Spleen (tissue), 7 donors: Measurements from ENCODE around the gene C12orf76.

Experiments used
- CTCF ChIP-seq, 11 experiments: fragments of 200-600 bp in 7 of 11; fragments of 450-650 bp in 4 of 11; sonication (generic) in 4 of 11; IDR thresholded peaks in 8 of 11; conservative IDR thresholded peaks in 3 of 11; 1 replicate in 7 of 11; 2 replicates in 4 of 11; pipeline versions ENCODE4 v1.4.0 to v1.8.0; 2016 to 2021; ENCODE audit warnings: antibody characterized with exemption in 11 of 11, inconsistent platforms in 4 of 11, mild to moderate bottlenecking in 1 of 11
- POLR2AphosphoS5 ChIP-seq, 3 donors: sonication (generic); formaldehyde crosslinking; IDR thresholded peaks; one replicate each; pipeline ENCODE4 v1.5.1; 2017; ENCODE audit warnings: antibody characterized with exemption in 3 of 3
- donor health status: DM: no; HTN: no; CAD: no; lungs with moderate emphysema.
- donor health status: DM: no; HTN: no; CAD: no.
- donor health status: DM: no; HTN: no; CAD: no.

GRCh38 chr12:110035534-110036104 lies 12.7 kb downstream of the C12orf76 start:
- TF ChIP-seq CTCF (IDR thresholded peaks at IDR 0.05 in 8 of 11, conservative IDR thresholded peaks at IDR 0.05 in 3 of 11) (no peak), POLR2AphosphoS5 (IDR thresholded peaks at IDR 0.05) (no peak)
